ENCODE data around the gene IGF2R.
"Not testable (repeated sequence)": the region's sequence is repeated elsewhere in the genome, so short reads cannot be mapped to it uniquely, and the experiment has no call there.

Gene IGF2R

GRCh38 chr6:160073272-160073671 lies 104.4 kb downstream of the IGF2R start:
- DNase-seq (ENCODE audit: low read depth in 2 of 2), result no peak

GRCh38 chr6:160076009-160076408 lies 107.1 kb downstream of the IGF2R start:
- no peak for DNase-seq (ENCODE audit: low read depth in 2 of 2)

GRCh38 chr6:160077024-160077423 lies 108.1 kb downstream of the IGF2R start:
- DNase-seq (ENCODE audit: low read depth in 2 of 2), result no peak

GRCh38 chr6:160077526-160077925 lies 108.6 kb downstream of the IGF2R start:
- DNase-seq (ENCODE audit: low read depth in 2 of 2), result no peak

- DNase-seq (ENCODE audit: low read depth in 2 of 2), result no peak
Observed at GRCh38 chr6:160078883-160079685, 110.2 kb downstream of the IGF2R start.

- no peak for DNase-seq (ENCODE audit: low read depth in 2 of 2)
Observed at GRCh38 chr6:160079686-160080043, 110.8 kb downstream of the IGF2R start.

- DNase-seq (ENCODE audit: low read depth in 2 of 2), result no peak
Observed at GRCh38 chr6:160080097-160080496, 111.2 kb downstream of the IGF2R start.

GRCh38 chr6:160081398-160081797 lies 112.5 kb downstream of the IGF2R start:
- no peak for DNase-seq (ENCODE audit: low read depth in 2 of 2)

- DNase-seq (ENCODE audit: low read depth in 2 of 2), result no peak
Observed at GRCh38 chr6:160082627-160083026, 113.7 kb downstream of the IGF2R start.

- no peak for DNase-seq (ENCODE audit: low read depth in 2 of 2)
Observed at GRCh38 chr6:160084198-160084776, 115.4 kb downstream of the IGF2R start.

- no peak for DNase-seq (ENCODE audit: low read depth in 2 of 2)
Observed at GRCh38 chr6:160085226-160085625, 116.3 kb downstream of the IGF2R start.

- DNase-seq (ENCODE audit: low read depth in 2 of 2), result no peak
Observed at GRCh38 chr6:160085713-160086505, 117.0 kb downstream of the IGF2R start.

GRCh38 chr6:160086754-160087153 lies 117.9 kb downstream of the IGF2R start:
- no peak for DNase-seq (ENCODE audit: low read depth in 2 of 2)

- DNase-seq (ENCODE audit: low read depth in 2 of 2), result no peak
Observed at GRCh38 chr6:160088069-160088783, 119.3 kb downstream of the IGF2R start.

GRCh38 chr6:160088784-160089533 lies 120.1 kb downstream of the IGF2R start:
- DNase-seq (ENCODE audit: low read depth in 2 of 2), result no peak

GRCh38 chr6:160089534-160089897 lies 120.6 kb downstream of the IGF2R start:
- no peak for DNase-seq (ENCODE audit: low read depth in 2 of 2)

- not testable (repeated sequence) for DNase-seq (ENCODE audit: low read depth in 2 of 2)
Observed at GRCh38 chr6:160090442-160091239, 121.8 kb downstream of the IGF2R start.

- DNase-seq (ENCODE audit: low read depth in 2 of 2), result not testable (repeated sequence)
Observed at GRCh38 chr6:160092176-160092575, 123.3 kb downstream of the IGF2R start.

GRCh38 chr6:160092602-160093001 lies 123.7 kb downstream of the IGF2R start:
- no peak for DNase-seq (ENCODE audit: low read depth in 2 of 2)

- no peak for DNase-seq (ENCODE audit: low read depth in 2 of 2)
Observed at GRCh38 chr6:160093061-160093460, 124.2 kb downstream of the IGF2R start.

- DNase-seq (ENCODE audit: low read depth in 2 of 2), result no peak
Observed at GRCh38 chr6:160093946-160094345, 125.1 kb downstream of the IGF2R start.
